NAMALWA (cell line): Measurements from ENCODE around the gene ST6GALNAC1.

Experiments
- DNase-seq: peaks from one replicate; pipeline ENCODE4 v3.0.0-alpha.2; 2015; ENCODE audit warnings: low spot score

Gene ST6GALNAC1

DNA sequence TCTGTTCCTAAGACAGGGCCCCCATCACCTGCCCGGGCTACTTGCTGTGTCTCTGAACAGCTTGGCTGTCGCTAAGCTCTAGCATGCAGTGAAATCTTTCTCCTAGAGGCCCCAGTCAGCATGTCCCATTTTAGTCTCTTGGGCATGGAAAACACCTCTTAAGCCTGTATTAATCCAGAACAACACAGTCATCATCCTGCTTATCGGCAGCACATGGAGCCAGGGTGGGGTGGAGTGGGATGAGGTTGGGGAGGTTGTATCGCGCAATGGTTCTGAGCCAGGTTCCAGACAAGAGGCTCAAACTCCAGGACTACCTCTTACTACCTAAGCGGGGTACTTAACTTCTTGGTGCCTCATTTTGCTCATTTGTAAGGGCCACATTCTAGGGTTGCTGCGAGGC lies 65.7 kb downstream of the ST6GALNAC1 start:
- no peak for DNase-seq

DNA sequence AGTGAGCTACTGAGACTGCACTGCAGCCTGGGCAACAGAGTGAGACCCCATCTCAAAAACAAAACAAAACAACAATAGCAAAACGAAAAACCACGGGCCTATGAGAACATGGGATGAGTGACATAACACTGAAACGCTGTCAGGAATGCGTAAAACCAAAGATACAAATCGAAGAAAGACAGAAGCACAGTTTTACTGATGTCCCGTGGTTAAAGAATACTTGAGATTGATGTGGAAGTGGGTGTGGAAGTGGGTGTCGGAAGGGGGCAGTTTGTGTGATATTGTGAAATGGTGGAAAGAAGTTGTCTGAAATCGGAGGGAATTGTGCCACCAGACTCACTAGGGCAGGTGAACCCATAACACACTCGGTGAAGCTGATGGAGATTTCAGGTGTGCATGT lies 67.4 kb downstream of the ST6GALNAC1 start:
- no peak for DNase-seq

DNA sequence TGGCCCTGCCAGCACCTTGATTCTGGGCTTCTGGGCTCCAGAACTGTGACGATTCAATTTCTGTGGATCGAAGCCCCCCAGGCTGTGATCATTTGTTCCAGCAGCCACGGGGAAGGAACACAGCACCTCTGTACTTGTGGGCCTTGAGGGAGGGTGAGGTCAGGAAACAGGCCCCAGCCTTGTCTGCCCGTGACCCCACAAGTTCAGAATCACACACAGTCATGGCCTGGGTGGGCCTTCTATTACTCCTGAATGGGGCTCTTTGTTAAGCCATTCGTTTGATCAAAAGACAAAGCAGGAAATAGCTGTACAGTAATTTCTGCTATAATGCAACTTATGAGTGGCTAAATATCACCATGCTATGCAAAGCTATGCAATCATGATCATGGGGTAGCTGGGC lies 68.0 kb downstream of the ST6GALNAC1 start:
- DNase-seq, result no peak
